Measurements from ENCODE around the gene RGS19.
"Not testable (repeated sequence)": the region's sequence is repeated elsewhere in the genome, so short reads cannot be mapped to it uniquely, and the experiment has no call there.

RGS19 gene

DNA sequence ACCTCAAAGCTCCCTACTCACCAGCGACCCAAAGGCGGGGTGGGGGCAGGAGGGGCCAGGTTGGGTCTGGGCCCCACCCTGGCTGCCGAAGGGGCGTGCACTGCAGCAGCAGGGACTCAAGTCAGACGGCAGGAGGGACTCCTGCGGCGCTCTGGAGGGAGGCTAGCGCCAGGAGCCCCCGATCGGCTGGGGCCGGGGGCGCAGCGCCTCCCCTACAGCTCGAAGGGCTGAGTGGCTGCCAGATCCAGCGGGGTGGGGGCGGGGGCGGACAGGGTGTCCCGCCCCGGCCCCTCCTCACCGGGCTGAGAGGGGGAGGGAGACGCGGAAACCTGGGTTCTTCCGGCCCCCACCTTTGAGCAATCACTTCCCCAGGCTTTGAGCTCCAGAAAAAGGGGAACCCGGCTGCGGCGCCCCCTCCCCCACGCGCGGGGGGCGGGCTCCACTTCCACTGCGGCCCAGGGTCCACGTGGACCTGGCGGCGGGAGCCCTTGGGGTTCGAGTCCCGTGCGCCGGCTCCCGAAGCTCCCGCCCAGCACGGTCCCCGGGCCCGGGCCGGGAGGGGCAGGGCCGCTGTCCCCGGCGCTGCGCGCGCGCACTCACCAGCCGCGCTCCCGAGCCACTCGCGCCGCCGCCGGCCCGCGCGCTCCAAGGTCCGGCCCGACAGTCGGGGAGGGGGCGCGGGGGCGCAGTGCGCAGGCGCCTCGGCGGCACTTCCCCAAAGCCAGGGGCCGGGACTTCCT is at the start of gene RGS19:
TSS of gene RGS19 (minus strand) at position 246 of the 740 bp plus-strand sequence. CDS start 2,632 bp downstream, outside the sequence.
- FAIRE-seq = no peak

DNA sequence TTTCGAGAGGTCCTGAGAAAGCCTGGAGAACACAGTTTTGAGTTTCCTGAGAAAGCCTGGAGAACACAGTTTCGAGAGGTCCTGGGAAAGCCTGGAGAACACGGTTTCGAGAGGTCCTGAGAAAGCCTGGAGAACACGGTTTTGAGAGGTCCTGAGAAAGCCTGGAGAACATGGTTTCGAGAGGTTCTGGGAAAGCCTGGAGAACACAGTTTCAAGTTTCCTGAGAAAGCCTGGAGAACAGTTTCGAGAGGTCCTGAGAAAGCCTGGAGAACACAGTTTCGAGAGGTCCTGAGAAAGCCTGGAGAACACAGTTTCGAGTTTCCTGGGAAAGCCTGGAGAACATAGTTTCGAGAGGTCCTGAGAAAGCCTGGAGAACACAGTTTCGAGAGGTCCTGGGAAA is 44.2 kb upstream of the RGS19 start:
- not testable (repeated sequence) for FAIRE-seq

DNA sequence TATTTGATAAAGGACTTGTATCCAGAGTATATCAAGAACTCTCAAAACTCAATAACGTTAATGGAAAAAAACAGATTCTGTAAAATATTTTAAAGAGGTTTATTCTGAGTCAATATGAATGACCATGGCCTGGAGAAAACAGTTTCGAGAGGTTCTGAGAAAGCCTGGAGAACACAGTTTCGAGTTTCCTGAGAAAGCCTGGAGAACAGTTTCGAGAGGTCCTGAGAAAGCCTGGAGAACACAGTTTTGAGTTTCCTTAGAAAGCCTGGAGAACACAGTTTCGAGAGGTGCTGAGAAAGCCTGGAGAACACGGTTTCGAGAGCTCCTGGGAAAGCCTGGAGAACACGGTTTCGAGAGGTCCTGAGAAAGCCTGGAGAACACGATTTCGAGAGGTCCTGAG is 43.6 kb upstream of the RGS19 start:
- not testable (repeated sequence) for FAIRE-seq

- FAIRE-seq = no peak
Measured at GRCh38 chr20:64121586-64121985, 42.3 kb upstream of the RGS19 start.

- no peak for FAIRE-seq
Measured at GRCh38 chr20:64119681-64120341, 40.5 kb upstream of the RGS19 start.

DNA sequence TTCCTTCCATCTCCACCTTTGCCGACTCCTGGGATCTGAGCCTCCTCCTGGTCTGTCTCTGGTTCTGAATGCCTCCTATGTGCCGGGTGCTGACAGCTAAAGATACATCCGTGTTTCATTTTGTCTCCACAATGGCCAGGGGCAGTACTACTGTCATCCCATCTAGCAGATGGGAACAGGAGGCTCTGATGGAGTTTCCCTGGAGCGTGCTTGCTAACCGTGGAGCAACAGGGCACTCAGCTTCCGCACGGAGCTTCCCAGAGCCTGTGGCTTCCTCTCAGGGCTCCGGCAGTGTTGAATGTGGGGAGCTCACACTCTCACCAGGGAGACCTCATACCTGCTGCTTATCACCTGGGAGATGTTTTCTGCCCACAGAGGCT is 40.0 kb upstream of the RGS19 start:
- no peak for FAIRE-seq

DNA sequence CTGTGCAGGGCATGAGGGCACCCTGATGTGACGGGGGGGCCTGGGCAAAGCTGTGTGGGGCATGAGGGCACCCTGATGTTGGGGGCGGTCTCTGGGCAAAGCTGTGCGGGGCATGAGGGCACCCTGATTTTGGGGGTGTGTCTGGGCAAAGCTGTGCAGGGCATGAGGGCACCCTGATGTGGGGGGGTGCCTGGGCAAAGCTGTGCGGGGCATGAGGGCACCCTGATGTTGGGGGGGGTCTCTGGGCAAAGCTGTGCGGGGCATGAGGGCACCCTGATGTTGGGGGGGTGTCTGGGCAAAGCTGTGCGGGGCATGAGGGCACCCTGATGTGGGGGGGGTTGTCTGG is 38.1 kb upstream of the RGS19 start:
- FAIRE-seq = not testable (repeated sequence)

DNA sequence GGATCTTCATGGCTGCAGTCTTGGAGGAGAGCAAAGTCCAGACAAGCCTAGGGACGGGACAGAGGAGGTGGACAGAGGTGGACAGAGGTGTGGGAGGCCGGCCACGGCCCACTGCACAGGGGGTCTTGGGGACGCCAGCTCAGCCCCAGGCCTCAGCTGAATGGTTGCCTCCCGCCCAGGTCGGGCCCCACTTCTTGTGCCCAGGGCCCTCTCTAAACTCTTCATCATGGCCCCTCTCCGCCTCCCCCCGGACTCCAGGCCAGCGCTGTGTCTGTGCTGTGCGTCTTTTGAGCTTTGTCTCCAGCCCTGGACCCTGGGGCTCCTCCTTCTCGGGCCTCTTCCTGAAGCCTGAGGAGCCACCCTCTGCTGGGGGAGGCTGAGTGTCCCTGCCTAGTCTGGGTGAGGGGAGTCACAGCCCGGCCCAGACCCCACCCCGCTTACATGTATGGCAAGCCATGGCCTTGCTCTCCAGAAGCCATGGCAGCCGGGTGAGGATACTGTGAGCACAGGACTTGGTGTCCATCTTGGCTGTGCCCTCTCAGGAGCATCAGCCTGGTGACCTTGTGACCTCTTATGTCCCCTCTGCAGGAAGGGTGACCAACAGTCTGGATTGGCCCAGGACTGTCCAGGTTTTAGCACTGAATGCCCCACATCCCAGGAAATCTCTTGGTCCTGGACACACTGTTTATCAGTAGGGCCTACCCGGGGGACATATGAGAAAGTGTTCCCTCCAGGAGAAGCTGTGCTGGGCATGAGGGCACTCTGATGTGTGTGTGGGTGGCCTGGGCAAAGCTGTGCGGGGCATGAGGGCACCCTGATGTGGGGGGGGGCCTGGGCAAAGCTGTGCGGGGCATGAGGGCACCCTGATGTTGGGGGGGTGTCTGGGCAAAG is 37.5 kb upstream of the RGS19 start:
- FAIRE-seq = no peak

DNA sequence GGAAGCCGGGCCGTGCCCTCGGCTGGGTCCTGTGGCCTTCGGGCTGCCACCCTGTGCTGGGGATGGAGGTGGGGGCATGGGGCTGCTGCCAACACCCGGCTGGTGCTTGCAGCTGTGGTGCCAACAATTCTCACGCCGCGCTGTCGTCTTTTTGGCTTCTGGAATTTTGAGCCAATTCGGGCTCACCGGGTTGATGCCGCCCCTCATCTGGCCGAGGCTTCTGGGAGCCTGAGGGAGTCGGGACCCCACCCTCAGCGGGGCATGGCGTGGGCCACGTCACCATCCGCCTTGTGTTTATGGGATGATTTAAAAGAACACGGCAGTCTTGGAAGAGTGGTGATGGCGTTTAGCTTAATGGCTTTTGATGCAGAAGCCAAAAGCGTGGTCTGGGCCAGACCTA is 36.7 kb upstream of the RGS19 start:
- no peak for FAIRE-seq

DNA sequence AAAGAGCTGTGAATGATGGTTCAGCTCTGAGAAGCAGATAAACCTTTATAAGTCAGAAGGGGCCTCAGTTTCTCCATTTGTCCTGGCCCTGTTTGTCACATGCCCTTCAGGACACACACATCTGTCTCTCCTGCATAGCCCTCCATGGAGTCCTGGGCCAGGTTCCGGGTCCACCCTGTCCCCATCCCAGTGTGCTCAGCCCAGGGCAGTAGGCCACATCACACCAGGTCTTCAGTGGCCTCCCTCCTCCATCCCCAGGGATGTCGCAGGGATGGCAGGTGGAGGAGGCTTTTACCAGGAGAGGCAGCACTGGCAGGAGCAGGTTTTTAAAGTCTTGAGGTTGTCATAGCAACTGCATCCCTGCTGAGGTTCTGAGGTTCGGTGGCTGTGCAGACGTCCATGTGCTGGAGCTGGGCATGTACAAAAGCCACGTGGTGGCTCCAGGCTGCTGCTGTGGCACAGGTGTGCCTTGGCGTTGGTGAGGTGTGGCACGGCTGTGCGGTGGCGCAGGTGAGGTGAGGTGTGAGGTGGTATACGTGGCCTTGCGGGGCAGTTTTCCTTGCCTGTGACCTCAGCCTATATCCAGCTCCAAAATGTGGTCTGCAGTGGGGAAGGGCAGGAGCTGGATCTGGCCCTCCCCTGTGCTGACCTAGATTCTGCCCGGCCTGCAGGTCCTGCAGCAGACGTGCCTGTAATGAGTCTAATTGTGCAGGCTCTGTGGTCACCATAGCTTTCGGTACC is 36.0 kb upstream of the RGS19 start:
- no peak for FAIRE-seq

- no peak for FAIRE-seq
Measured at GRCh38 chr20:64114356-64114971, 35.1 kb upstream of the RGS19 start.

GRCh38 chr20:64113796-64114355 is 34.6 kb upstream of the RGS19 start:
- no peak for FAIRE-seq

- no peak for FAIRE-seq
Measured at GRCh38 chr20:64113444-64113775, 34.1 kb upstream of the RGS19 start.

DNA sequence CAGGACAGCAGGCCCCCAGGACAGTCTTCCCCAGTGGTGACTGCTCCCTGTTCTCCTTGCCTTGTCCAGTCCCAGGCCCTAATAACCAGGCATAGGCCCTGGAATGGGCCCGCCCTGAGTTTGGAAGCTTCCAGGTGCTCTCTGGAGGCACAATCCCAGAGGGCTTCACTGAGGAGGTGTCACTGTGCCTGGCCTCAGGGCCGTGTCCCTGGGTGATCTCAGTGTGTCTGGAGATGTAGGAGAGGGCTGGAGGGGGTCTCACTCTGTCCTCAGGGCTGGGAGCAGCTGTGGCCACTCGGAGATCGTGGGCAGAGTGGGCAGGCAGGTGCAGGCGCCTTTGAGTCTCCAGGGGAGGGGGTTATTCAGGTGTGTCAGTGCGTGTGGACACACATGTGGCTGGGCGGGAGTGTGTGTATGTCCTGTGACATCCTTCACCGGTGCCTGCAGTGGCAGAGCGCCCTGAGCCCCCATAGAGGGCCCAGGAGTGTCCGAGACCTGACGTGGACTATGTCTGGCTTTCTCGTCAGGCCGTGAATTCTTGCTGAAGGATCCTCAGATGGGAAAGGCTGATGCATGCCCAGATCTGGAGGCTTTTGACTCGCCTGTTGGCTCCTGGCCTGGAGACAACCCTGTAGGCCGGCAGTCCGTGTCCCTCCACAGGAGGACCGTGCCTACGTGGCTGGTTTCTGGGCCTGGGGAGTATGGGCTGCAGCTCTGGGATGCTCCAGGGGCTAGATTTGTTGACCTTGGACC is 33.5 kb upstream of the RGS19 start:
- no peak for FAIRE-seq

DNA sequence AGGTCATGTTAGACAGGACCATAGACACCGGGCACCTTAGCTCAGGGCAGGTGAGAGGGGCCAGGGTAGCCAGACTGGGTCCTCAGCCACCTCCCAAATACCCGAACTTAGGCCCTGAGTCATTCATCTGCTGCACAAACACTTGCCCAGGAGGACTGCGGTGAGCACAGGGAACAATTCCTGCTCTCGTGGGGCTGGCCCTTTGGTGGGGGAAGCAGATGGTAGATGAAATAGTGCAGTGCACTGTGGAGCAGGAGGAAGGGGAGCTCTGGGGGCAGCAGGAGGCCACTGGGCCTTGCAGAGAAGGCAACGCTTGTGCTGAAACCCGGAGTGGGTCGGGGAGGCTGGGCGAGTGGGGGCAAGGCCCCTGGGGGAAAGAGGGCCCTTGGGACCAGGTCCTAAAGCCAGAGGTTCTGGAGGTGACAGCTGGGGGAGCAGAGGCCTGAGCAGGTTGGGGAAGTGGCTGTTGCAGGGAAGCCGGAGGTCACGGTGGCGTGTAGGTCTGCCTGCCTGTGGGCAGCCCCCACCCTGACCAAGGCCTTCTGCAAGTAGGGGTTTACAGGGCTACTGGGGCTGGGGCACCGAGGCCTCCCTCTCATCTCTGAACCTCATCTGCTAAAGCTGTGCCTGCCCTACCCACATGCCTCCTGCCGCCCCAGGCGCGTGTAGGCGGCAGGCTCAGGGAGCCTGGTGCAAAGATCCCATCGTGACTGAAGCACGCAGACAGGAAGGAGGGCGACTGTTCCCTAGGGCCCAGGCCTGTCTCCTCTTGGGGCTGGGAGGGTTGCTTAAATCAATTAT is 32.7 kb upstream of the RGS19 start:
- FAIRE-seq = no peak

DNA sequence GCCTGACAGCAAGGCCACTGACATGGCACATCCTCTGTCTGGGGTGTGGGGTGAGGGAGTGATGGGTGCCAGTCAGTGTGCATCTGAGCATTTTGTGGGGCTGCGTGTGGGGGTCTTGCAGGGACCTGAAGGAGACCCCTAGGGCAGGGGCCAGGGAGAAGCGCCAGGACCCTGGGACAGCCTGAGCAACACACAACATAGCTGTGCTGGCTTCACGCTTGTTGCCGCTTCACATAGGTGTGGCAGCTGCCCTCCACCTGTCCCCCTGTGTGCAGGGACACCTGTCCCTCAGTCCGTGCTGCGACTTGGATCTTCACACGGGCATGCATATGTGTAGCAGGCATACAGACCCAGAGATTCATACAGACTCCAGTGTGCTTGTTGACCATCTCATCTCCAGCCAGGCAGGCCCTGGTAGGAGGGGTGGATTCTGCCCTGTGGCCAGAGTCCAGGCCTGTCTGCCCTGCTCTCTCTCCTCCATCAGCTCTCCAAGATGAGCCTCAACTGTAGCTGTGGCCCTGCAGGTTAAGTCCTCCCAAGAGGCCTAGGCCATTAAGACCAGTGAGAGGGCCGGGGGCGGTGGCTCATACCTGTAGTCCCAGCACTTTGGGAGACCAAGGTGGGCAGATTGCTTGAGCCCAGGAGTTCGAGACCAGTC is 31.2 kb upstream of the RGS19 start:
- FAIRE-seq = no peak

- no peak for FAIRE-seq
Measured at GRCh38 chr20:64109831-64110391, 30.6 kb upstream of the RGS19 start.

- FAIRE-seq = no peak
Measured at GRCh38 chr20:64108731-64109681, 29.7 kb upstream of the RGS19 start.

Data from A204.1 (cell line).